C4-2B (cell line): ENCODE data around the gene ISG20.

ENCODE experiments used
- H3K27ac ChIP-seq: fragments of 450-650 bp; 2 replicates; pipeline ENCODE4 v1.5.1; 2017
- CTCF ChIP-seq: fragments of 450-650 bp; conservative IDR thresholded peaks from 2 replicates; pipeline ENCODE4 v1.5.1; 2017; ENCODE audit warnings: mild to moderate bottlenecking
- ZFX ChIP-seq: fragments of 450-650 bp; IDR thresholded peaks from 2 replicates; pipeline ENCODE4 v1.6.1; 2017

ISG20 gene

GRCh38 chr15:88656760-88657221, 18.0 kb downstream of the ISG20 start:
- no peak for TF ChIP-seq CTCF
- TF ChIP-seq ZFX, result no peak
- no peak overlapping the region for H3K27ac ChIP-seq

- TF ChIP-seq ZFX (no peak), CTCF (peak; percentile 92)
- no peak overlapping the region for H3K27ac ChIP-seq
Observed at GRCh38 chr15:88657326-88658069, 18.7 kb downstream of the ISG20 start.

DNA sequence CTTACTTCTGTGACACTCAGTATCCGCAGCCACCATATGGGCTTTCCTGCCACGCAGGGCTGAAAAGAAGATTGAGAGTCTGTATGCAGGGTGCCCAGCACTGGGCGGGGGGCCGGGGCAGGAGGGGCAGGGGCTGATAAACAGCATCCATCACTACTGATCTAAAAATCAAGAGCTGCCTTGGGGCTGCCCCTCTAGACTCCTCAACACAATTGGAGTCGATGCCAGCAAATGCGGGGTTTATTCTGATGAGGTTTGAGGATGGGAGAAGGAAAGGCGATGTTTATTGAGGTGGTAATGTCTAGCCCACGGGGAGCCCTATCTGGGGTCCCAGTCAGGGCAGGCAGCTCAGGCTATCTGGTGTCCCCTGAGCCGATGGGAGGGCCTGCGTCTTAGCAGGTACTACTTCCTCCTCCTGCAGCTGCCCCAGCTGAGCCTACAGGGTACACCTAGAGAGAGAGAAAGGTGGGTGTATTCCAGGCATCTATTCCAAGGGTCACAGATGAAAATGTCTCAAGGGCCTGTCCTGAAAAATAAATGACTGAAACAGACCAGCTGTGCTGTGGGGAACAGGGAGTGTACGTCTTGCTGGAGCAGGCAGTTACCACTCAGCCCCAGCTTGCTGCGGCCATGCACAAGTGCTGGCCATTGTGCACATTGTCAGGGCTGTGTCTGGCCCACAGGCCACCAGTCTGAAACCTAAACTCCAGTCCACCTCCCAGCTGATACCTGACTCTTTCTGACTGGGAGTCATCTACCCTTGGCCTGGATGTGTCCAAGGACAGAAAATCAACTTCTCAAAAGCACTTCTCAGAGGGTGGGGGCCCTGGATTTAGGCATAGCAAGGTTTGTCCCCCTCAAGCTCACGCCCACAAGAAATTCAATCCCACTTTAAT, 19.5 kb downstream of the ISG20 start:
- no peak for TF ChIP-seq CTCF
- no peak for TF ChIP-seq ZFX
- no peak overlapping the region for H3K27ac ChIP-seq

- no peak for TF ChIP-seq CTCF
- no peak overlapping the region for H3K27ac ChIP-seq
Observed at GRCh38 chr15:88658972-88659931, 20.4 kb downstream of the ISG20 start.

- no peak overlapping the region for H3K27ac ChIP-seq
- TF ChIP-seq ZFX (no peak), CTCF (no peak)
Observed at GRCh38 chr15:88661041-88661700, 22.4 kb downstream of the ISG20 start.

DNA sequence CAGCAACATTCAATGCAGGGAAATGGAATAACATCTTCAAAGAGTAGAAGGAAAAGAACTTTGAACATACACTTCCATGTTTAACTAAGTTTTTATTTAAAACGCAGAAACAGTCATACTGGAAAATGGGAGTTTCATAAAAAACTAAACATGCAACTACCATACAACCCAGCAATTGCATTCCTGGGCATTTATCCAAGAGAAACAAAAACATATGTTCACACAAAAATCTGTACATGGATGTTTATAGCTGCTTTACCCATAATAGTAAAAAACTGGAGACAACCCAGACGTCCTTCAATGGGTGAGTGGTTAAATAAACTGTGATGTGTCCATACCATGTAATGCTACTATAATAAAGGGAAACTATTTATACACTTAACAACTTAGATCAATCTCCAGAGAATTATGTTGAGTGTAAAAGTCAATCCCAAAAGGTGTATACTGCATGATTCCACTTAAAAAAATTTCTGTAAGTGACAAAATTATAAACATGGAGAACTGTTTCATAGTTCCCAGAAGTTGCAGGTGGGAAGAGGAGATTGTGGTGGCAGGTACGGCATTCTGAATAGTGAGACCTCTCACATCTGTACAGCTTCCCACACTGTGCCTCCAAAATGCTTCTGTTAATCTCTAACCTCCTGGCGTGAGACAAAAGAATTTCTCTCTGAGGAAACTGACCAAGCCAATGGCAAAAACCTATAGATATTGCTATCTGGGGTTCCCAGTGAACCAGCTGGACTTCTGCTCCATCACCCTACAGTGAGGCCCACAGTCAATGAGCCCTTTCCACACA, 23.1 kb downstream of the ISG20 start:
- H3K27ac ChIP-seq, result no peak overlapping the region
- no peak for TF ChIP-seq CTCF
- no peak for TF ChIP-seq ZFX
